ENCODE results near the gene HTR1E. TPM values are rescaled to one million over a fixed set of nuclear protein-coding genes. Genes with fewer than 3 reads are reported as not detected.
"Not testable (repeated sequence)": the region's sequence is repeated elsewhere in the genome, so short reads cannot be mapped to it uniquely, and the experiment has no call there.

The HTR1E gene
- total and polyA plus RNA-seq, 12 donors = 0.13 to 0.22 TPM; not detected in 10

- TF ChIP-seq POLR2A (IDR thresholded peaks at IDR 0.05) (no peak), CTCF (IDR thresholded peaks at IDR 0.05) (no peak)
- H3K36me3 ChIP-seq (replicated peaks in 1 of 2) = no peaks in the 10 kb centered on the region
- no peaks in the 10 kb centered on the region for H3K27me3 ChIP-seq
- peaks cover 0 to 13% of the 10 kb centered on the region in 2 donors for H3K4me1 ChIP-seq (replicated peaks in 1 of 2)
- DNase-seq = no peak
- no peaks in the 10 kb centered on the region for H3K9me3 ChIP-seq (replicated peaks in 1 of 3)
- intact Hi-C loops (cut with DNase I) = no loop called here
- H3K27ac ChIP-seq = no peak overlapping the region
- H3K4me3 ChIP-seq = no peak overlapping the region
- 61 to 65% (median 63%) methylated on average over 2 of the region's 2 CpGs for WGBS, 4 donors
Observed at GRCh38 chr6:86916393-86916792, 20.9 kb upstream of the HTR1E start.

GRCh38 chr6:86927138-86927537 lies 10.2 kb upstream of the HTR1E start:
- H3K36me3 ChIP-seq (replicated peaks in 1 of 2); H3K4me3 ChIP-seq; H3K27ac ChIP-seq; H3K4me1 ChIP-seq (replicated peaks in 1 of 2); H3K27me3 ChIP-seq; H3K9me3 ChIP-seq (replicated peaks in 1 of 3); intact Hi-C loops (cut with DNase I); DNase-seq: not testable (repeated sequence)
- WGBS, 4 donors = 85 to 99% (median 89%) methylated on average over 2 of the region's 2 CpGs

GRCh38 chr6:86927859-86928258 lies 9.5 kb upstream of the HTR1E start:
- H3K27me3 ChIP-seq; DNase-seq; H3K27ac ChIP-seq; H3K9me3 ChIP-seq (replicated peaks in 1 of 3); H3K4me1 ChIP-seq (replicated peaks in 1 of 2); H3K4me3 ChIP-seq; H3K36me3 ChIP-seq (replicated peaks in 1 of 2); intact Hi-C loops (cut with DNase I): not testable (repeated sequence)
- WGBS, 4 donors = 92 to 99% (median 96%) methylated on average over 11 of the region's 11 CpGs

GRCh38 chr6:86934365-86934764 lies 3.0 kb upstream of the HTR1E start:
- Histone ChIP-seq H3K36me3 (replicated peaks in 1 of 2) (no peaks in the 10 kb centered on the region), H3K27ac (no peak overlapping the region), H3K27me3 (peaks cover 8% of the 10 kb centered on the region), H3K4me3 (no peak overlapping the region), H3K4me1 (replicated peaks in 1 of 2) (peaks cover 0 to 7% of the 10 kb centered on the region in 2 donors), H3K9me3 (replicated peaks in 1 of 3) (no peaks in the 10 kb centered on the region)
- 88 to 100% (median 92%) methylated on average over 1 of the region's 1 CpG for WGBS, 4 donors
- intact Hi-C loops (cut with DNase I) = no loop called here
- TF ChIP-seq POLR2A (IDR thresholded peaks at IDR 0.05) (no peak), CTCF (IDR thresholded peaks at IDR 0.05) (no peak)
- DNase-seq = no peak

GRCh38 chr6:86936834-86937218 lies 502 bp upstream of the HTR1E start:
- H3K27ac ChIP-seq = no peak overlapping the region
- H3K9me3 ChIP-seq (replicated peaks in 1 of 3) = no peaks in the 10 kb centered on the region
- DNase-seq = no peak
- intact Hi-C loops (cut with DNase I) = no loop called here
- peaks cover 0 to 7% of the 10 kb centered on the region in 2 donors for H3K4me1 ChIP-seq (replicated peaks in 1 of 2)
- 9 to 20% (median 15%) methylated on average over 12 of the region's 12 CpGs for WGBS, 4 donors
- no peaks in the 10 kb centered on the region for H3K36me3 ChIP-seq (replicated peaks in 1 of 2)
- TF ChIP-seq POLR2A (IDR thresholded peaks at IDR 0.05) = no peak
- TF ChIP-seq CTCF (IDR thresholded peaks at IDR 0.05) = no peak
- H3K4me3 ChIP-seq = peak overlapping the region in 1 of 4 donors; percentile 27
- H3K27me3 ChIP-seq = peaks cover 8% of the 10 kb centered on the region
